Measurements from ENCODE around the gene SCMH1. TPM values are rescaled to one million over a fixed set of nuclear protein-coding genes. Genes with fewer than 3 reads are reported as not detected.

The SCMH1 gene
- total RNA-seq, 1 experiment from 2014 or later, result 28.0 TPM

- H3K27me3 ChIP-seq (ENCODE audit: insufficient read depth, low read length), result no peaks in the 10 kb centered on the region
- peaks cover 15% of the 10 kb centered on the region; the same call in 1 of the 2 replicates for H3K79me2 ChIP-seq (ENCODE audit: insufficient read depth, low read length)
- H3K4me1 ChIP-seq (ENCODE audit: control insufficient read depth in 1 of 2, insufficient read depth in 2 of 2, low read length in 2 of 2), result no peaks in the 10 kb centered on the region
- H3K27ac ChIP-seq (ENCODE audit: low read depth, low read length), result no peak overlapping the region
- peaks cover 36 to 58% of the 10 kb centered on the region in 2 experiments for H3K36me3 ChIP-seq (ENCODE audit: control insufficient read depth in 1 of 2, insufficient read depth in 2 of 2, low read length in 2 of 2)
- no peak for DNase-seq (ENCODE audit: low read depth, low spot score)
- ChIA-PET POLR2A (no interaction called here), RAD21 (ENCODE audit: low non-redundant PET in 1 of 2, low total read pairs in 2 of 2, uncharacterized antibody in 2 of 2, unreplicated experiment in 2 of 2) (no interaction called here), CTCF (no interaction called here)
- BruUV-seq (replicated peaks), result no TSS peak
- H4K20me1 ChIP-seq (ENCODE audit: insufficient read depth), result no peaks in the 10 kb centered on the region; the same call in 1 of the 2 replicates
- TF ChIP-seq, protein P1, sequence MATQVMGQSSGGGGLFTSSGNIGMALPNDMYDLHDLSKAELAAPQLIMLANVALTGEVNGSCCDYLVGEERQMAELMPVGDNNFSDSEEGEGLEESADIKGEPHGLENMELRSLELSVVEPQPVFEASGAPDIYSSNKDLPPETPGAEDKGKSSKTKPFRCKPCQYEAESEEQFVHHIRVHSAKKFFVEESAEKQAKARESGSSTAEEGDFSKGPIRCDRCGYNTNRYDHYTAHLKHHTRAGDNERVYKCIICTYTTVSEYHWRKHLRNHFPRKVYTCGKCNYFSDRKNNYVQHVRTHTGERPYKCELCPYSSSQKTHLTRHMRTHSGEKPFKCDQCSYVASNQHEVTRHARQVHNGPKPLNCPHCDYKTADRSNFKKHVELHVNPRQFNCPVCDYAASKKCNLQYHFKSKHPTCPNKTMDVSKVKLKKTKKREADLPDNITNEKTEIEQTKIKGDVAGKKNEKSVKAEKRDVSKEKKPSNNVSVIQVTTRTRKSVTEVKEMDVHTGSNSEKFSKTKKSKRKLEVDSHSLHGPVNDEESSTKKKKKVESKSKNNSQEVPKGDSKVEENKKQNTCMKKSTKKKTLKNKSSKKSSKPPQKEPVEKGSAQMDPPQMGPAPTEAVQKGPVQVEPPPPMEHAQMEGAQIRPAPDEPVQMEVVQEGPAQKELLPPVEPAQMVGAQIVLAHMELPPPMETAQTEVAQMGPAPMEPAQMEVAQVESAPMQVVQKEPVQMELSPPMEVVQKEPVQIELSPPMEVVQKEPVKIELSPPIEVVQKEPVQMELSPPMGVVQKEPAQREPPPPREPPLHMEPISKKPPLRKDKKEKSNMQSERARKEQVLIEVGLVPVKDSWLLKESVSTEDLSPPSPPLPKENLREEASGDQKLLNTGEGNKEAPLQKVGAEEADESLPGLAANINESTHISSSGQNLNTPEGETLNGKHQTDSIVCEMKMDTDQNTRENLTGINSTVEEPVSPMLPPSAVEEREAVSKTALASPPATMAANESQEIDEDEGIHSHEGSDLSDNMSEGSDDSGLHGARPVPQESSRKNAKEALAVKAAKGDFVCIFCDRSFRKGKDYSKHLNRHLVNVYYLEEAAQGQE (IDR thresholded peaks at IDR 0.05; ENCODE audit: low read depth), result no peak
- TF ChIP-seq YY1 (IDR thresholded peaks at IDR 0.05; ENCODE audit: extremely low read depth, insufficient replicate concordance, low read depth, low read length) (no peak), POLR2A (IDR thresholded peaks at IDR 0.05; ENCODE audit: borderline replicate concordance, extremely low read depth, insufficient read depth, insufficient read length) (no peak), RAD21 (IDR thresholded peaks at IDR 0.05; ENCODE audit: low read depth) (no peak), EZH2phosphoT487 (IDR thresholded peaks at IDR 0.05; ENCODE audit: borderline replicate concordance) (no peak)
- ATAC-seq, result no peak
- H3K9me3 ChIP-seq (ENCODE audit: control insufficient read depth in 1 of 2, insufficient read depth in 1 of 2, low read depth in 1 of 2, low read length in 2 of 2), result no peaks in the 10 kb centered on the region
- H3K9me2 ChIP-seq (ENCODE audit: insufficient read depth), result no peaks in the 10 kb centered on the region
- no peak overlapping the region for H3K4me3 ChIP-seq (replicated peaks in 1 of 2; ENCODE audit: low read depth in 1 of 2, low read length in 2 of 2)
- intact Hi-C loops (cut with micrococcal nuclease), result no loop called here
- no peak overlapping the region for H2AFZ ChIP-seq (ENCODE audit: low read depth, low read length, poor library complexity, severe bottlenecking)
- no peak overlapping the region for H3K9ac ChIP-seq (ENCODE audit: low read length)
- no peak overlapping the region for H3K4me2 ChIP-seq (ENCODE audit: low read length)
Measured at GRCh38 chr1:41014871-41015270, 227.2 kb downstream of the SCMH1 start.

DNA sequence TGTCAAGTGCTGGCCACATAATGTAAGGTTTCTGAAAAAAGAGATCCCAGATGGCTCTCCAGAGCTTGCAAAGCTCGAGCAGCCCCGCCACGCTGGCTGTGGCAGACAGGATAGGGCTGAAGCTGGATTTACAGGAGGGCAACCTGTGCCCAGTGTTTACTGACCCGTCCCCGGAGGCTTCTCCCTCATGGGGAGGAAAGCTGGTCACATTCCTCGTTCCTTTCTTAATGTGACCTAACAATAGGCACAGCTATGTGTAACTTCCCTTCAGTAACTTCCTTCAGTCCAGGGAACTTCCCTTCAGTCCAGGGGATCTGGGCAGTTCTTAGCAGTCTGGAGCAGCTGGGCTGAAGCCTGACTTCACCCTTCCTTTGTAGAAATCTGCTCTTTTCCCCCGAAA is 228.3 kb downstream of the SCMH1 start:
- ATAC-seq, result no peak
- no peak for TF ChIP-seq JUND (IDR thresholded peaks at IDR 0.05)
- no peak for TF ChIP-seq EGR1 (IDR thresholded peaks at IDR 0.05; ENCODE audit: low read depth)
- TF ChIP-seq, protein P2, sequence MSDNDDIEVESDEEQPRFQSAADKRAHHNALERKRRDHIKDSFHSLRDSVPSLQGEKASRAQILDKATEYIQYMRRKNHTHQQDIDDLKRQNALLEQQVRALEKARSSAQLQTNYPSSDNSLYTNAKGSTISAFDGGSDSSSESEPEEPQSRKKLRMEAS (IDR thresholded peaks at IDR 0.05), result no peak
- no peak for TF ChIP-seq TCF7L2 (IDR thresholded peaks at IDR 0.05; ENCODE audit: borderline replicate concordance, extremely low read depth, insufficient read depth, insufficient read length)
- TF ChIP-seq ZNF274 (IDR thresholded peaks at IDR 0.05; ENCODE audit: low read depth, low read length), result no peak
- no peaks in the 10 kb centered on the region; the same call in 1 of the 2 replicates for H4K20me1 ChIP-seq (ENCODE audit: insufficient read depth)
- no TSS peak for BruUV-seq (replicated peaks)
- ChIA-PET RAD21 (ENCODE audit: low non-redundant PET in 1 of 2, low total read pairs in 2 of 2, uncharacterized antibody in 2 of 2, unreplicated experiment in 2 of 2) (no interaction called here), POLR2A (interaction anchor here (1.2 kb wide), 1 partner anchor 34 kb away, joined by 3 read pairs; the partner anchor contains the start of gene CTPS1), CTCF (no interaction called here)
- no peaks in the 10 kb centered on the region for H3K27me3 ChIP-seq (ENCODE audit: insufficient read depth, low read length)
- DNase-seq (ENCODE audit: low read depth, low spot score), result no peak
- no peak overlapping the region for H3K4me3 ChIP-seq (replicated peaks in 1 of 2; ENCODE audit: low read depth in 1 of 2, low read length in 2 of 2)
- H2AFZ ChIP-seq (ENCODE audit: low read depth, low read length, poor library complexity, severe bottlenecking), result no peak overlapping the region
- H3K36me3 ChIP-seq (ENCODE audit: control insufficient read depth in 1 of 2, insufficient read depth in 2 of 2, low read length in 2 of 2), result peaks cover 39 to 61% of the 10 kb centered on the region in 2 experiments
- intact Hi-C loops (cut with micrococcal nuclease), result no loop called here
- H3K9ac ChIP-seq (ENCODE audit: low read length), result no peak overlapping the region
- no peak overlapping the region for H3K27ac ChIP-seq (ENCODE audit: low read depth, low read length)
- peaks cover 24% of the 10 kb centered on the region; the same call in 1 of the 2 replicates for H3K79me2 ChIP-seq (ENCODE audit: insufficient read depth, low read length)
- no peaks in the 10 kb centered on the region for H3K9me3 ChIP-seq (ENCODE audit: control insufficient read depth in 1 of 2, insufficient read depth in 1 of 2, low read depth in 1 of 2, low read length in 2 of 2)
- H3K4me2 ChIP-seq (ENCODE audit: low read length), result no peak overlapping the region
- H3K9me2 ChIP-seq (ENCODE audit: insufficient read depth), result no peaks in the 10 kb centered on the region
- H3K4me1 ChIP-seq (ENCODE audit: control insufficient read depth in 1 of 2, insufficient read depth in 2 of 2, low read length in 2 of 2), result no peaks in the 10 kb centered on the region
